ENCODE data around the gene BBS9. TPM values are rescaled to one million over a fixed set of nuclear protein-coding genes. Genes with fewer than 3 reads are reported as not detected.
A peak's percentile ranks its signal among the peaks of the same experiment; 100 is the strongest.

The BBS9 gene
- total and polyA plus RNA-seq, 4 donors, result 3.5 to 37.2 (median 14.2) TPM

- ATAC-seq (ENCODE audit: low FRiP score) (no peak), DNase-seq (no peak)
- Histone ChIP-seq H3K27me3 (ENCODE audit: control insufficient read depth in 1 of 2, insufficient read depth in 2 of 2, low read length in 1 of 2) (no peaks in the 10 kb centered on the region), H3K36me3 (ENCODE audit: control insufficient read depth in 1 of 2, insufficient read depth in 2 of 2, low read length in 1 of 2) (no peaks in the 10 kb centered on the region), H3K27ac (ENCODE audit: low read depth in 1 of 2, low read length in 2 of 2) (no peak overlapping the region), H3K4me1 (ENCODE audit: control insufficient read depth in 1 of 2, insufficient read depth in 2 of 2, low read length in 2 of 2) (no peaks in the 10 kb centered on the region), H3K4me3 (ENCODE audit: low read length in 2 of 2) (no peak overlapping the region), H3K9me3 (ENCODE audit: control insufficient read depth, low read length) (peaks cover 3% of the 10 kb centered on the region)
- intact Hi-C loops (cut with DNase I), result no loop called here
Observed at GRCh38 chr7:33624215-33624614, 494.9 kb downstream of the BBS9 start.

- Histone ChIP-seq H3K4me1 (ENCODE audit: control insufficient read depth in 1 of 2, insufficient read depth in 2 of 2, low read length in 2 of 2) (no peaks in the 10 kb centered on the region), H3K36me3 (ENCODE audit: control insufficient read depth in 1 of 2, insufficient read depth in 2 of 2, low read length in 1 of 2) (no peaks in the 10 kb centered on the region), H3K27me3 (ENCODE audit: control insufficient read depth in 1 of 2, insufficient read depth in 2 of 2, low read length in 1 of 2) (no peaks in the 10 kb centered on the region), H3K9me3 (ENCODE audit: control insufficient read depth, low read length) (peaks cover 3% of the 10 kb centered on the region), H3K4me3 (ENCODE audit: low read length in 2 of 2) (no peak overlapping the region), H3K27ac (ENCODE audit: low read depth in 1 of 2, low read length in 2 of 2) (no peak overlapping the region)
- DNase-seq, result no peak
- 97% methylated on average over 2 of the region's 2 CpGs for WGBS, 2 donors
- intact Hi-C loops (cut with DNase I), result no loop called here
- ATAC-seq (ENCODE audit: low FRiP score), result no peak
Observed at GRCh38 chr7:33626869-33627268, 497.5 kb downstream of the BBS9 start.

- Histone ChIP-seq H3K27ac (ENCODE audit: low read depth in 1 of 2, low read length in 2 of 2) (no peak overlapping the region), H3K4me1 (ENCODE audit: control insufficient read depth in 1 of 2, insufficient read depth in 2 of 2, low read length in 2 of 2) (no peaks in the 10 kb centered on the region), H3K27me3 (ENCODE audit: control insufficient read depth in 1 of 2, insufficient read depth in 2 of 2, low read length in 1 of 2) (no peaks in the 10 kb centered on the region), H3K36me3 (ENCODE audit: control insufficient read depth in 1 of 2, insufficient read depth in 2 of 2, low read length in 1 of 2) (no peaks in the 10 kb centered on the region), H3K4me3 (ENCODE audit: low read length in 2 of 2) (no peak overlapping the region), H3K9me3 (ENCODE audit: control insufficient read depth, low read length) (peaks cover 3% of the 10 kb centered on the region)
- intact Hi-C loops (cut with DNase I), result no loop called here
- WGBS, 2 donors, result 60 to 66% methylated on average over 3 of the region's 3 CpGs
- ATAC-seq (ENCODE audit: low FRiP score) (no peak), DNase-seq (no peak)
Observed at GRCh38 chr7:33627741-33628140, 498.4 kb downstream of the BBS9 start.

- 84 to 87% methylated on average over 2 of the region's 2 CpGs for WGBS, 2 donors
- intact Hi-C loops (cut with DNase I), result no loop called here
- peaks cover 3% of the 10 kb centered on the region for H3K9me3 ChIP-seq (ENCODE audit: control insufficient read depth, low read length)
- no peaks in the 10 kb centered on the region for H3K27me3 ChIP-seq (ENCODE audit: control insufficient read depth in 1 of 2, insufficient read depth in 2 of 2, low read length in 1 of 2)
- no peak for DNase-seq
- H3K4me3 ChIP-seq (ENCODE audit: low read length in 2 of 2), result no peak overlapping the region
- no peaks in the 10 kb centered on the region for H3K4me1 ChIP-seq (ENCODE audit: control insufficient read depth in 1 of 2, insufficient read depth in 2 of 2, low read length in 2 of 2)
- H3K27ac ChIP-seq (ENCODE audit: low read depth in 1 of 2, low read length in 2 of 2), result no peak overlapping the region
- no peaks in the 10 kb centered on the region for H3K36me3 ChIP-seq (ENCODE audit: control insufficient read depth in 1 of 2, insufficient read depth in 2 of 2, low read length in 1 of 2)
- ATAC-seq (ENCODE audit: low FRiP score), result no peak
Observed at GRCh38 chr7:33628894-33629293, 499.5 kb downstream of the BBS9 start.

- DNase-seq (no peak), ATAC-seq (ENCODE audit: low FRiP score) (no peak)
- H3K4me3 ChIP-seq (ENCODE audit: low read length in 2 of 2), result no peak overlapping the region
- H3K4me1 ChIP-seq (ENCODE audit: control insufficient read depth in 1 of 2, insufficient read depth in 2 of 2, low read length in 2 of 2), result no peaks in the 10 kb centered on the region
- 96 to 97% methylated on average over 4 of the region's 4 CpGs for WGBS, 2 donors
- no peaks in the 10 kb centered on the region for H3K36me3 ChIP-seq (ENCODE audit: control insufficient read depth in 1 of 2, insufficient read depth in 2 of 2, low read length in 1 of 2)
- intact Hi-C loops (cut with DNase I), result no loop called here
- no peaks in the 10 kb centered on the region for H3K27me3 ChIP-seq (ENCODE audit: control insufficient read depth in 1 of 2, insufficient read depth in 2 of 2, low read length in 1 of 2)
- H3K9me3 ChIP-seq (ENCODE audit: control insufficient read depth, low read length), result peaks cover 3% of the 10 kb centered on the region
- no peak overlapping the region for H3K27ac ChIP-seq (ENCODE audit: low read depth in 1 of 2, low read length in 2 of 2)
Observed at GRCh38 chr7:33630359-33630758, 501.0 kb downstream of the BBS9 start.

GRCh38 chr7:33632322-33632721 is 503.0 kb downstream of the BBS9 start:
- 94 to 97% methylated on average over 24 of the region's 24 CpGs for WGBS, 2 donors
- H3K27ac ChIP-seq (ENCODE audit: low read depth in 1 of 2, low read length in 2 of 2), result no peak overlapping the region
- H3K27me3 ChIP-seq (ENCODE audit: control insufficient read depth in 1 of 2, insufficient read depth in 2 of 2, low read length in 1 of 2), result no peaks in the 10 kb centered on the region
- H3K4me3 ChIP-seq (ENCODE audit: low read length in 2 of 2), result no peak overlapping the region
- DNase-seq (no peak), ATAC-seq (ENCODE audit: low FRiP score) (no peak)
- H3K36me3 ChIP-seq (ENCODE audit: control insufficient read depth in 1 of 2, insufficient read depth in 2 of 2, low read length in 1 of 2), result no peaks in the 10 kb centered on the region
- no peaks in the 10 kb centered on the region for H3K4me1 ChIP-seq (ENCODE audit: control insufficient read depth in 1 of 2, insufficient read depth in 2 of 2, low read length in 2 of 2)
- intact Hi-C loops (cut with DNase I), result no loop called here
- no peaks in the 10 kb centered on the region for H3K9me3 ChIP-seq (ENCODE audit: control insufficient read depth, low read length)

- no peak for DNase-seq
- H3K4me3 ChIP-seq (ENCODE audit: low read length in 2 of 2), result no peak overlapping the region
- 93% methylated on average over 6 of the region's 6 CpGs for WGBS, 2 donors
- no peak overlapping the region for H3K27ac ChIP-seq (ENCODE audit: low read depth in 1 of 2, low read length in 2 of 2)
- no peaks in the 10 kb centered on the region for H3K36me3 ChIP-seq (ENCODE audit: control insufficient read depth in 1 of 2, insufficient read depth in 2 of 2, low read length in 1 of 2)
- no peaks in the 10 kb centered on the region for H3K9me3 ChIP-seq (ENCODE audit: control insufficient read depth, low read length)
- no peaks in the 10 kb centered on the region for H3K4me1 ChIP-seq (ENCODE audit: control insufficient read depth in 1 of 2, insufficient read depth in 2 of 2, low read length in 2 of 2)
- intact Hi-C loops (cut with DNase I), result no loop called here
- no peaks in the 10 kb centered on the region for H3K27me3 ChIP-seq (ENCODE audit: control insufficient read depth in 1 of 2, insufficient read depth in 2 of 2, low read length in 1 of 2)
- ATAC-seq (ENCODE audit: low FRiP score), result no peak
Observed at GRCh38 chr7:33632840-33633525, 503.6 kb downstream of the BBS9 start.

GRCh38 chr7:33634606-33635005 is 505.2 kb downstream of the BBS9 start:
- DNase-seq, result no peak
- H3K36me3 ChIP-seq (ENCODE audit: control insufficient read depth in 1 of 2, insufficient read depth in 2 of 2, low read length in 1 of 2), result no peaks in the 10 kb centered on the region
- intact Hi-C loops (cut with DNase I), result no loop called here
- no peak overlapping the region for H3K27ac ChIP-seq (ENCODE audit: low read depth in 1 of 2, low read length in 2 of 2)
- 82 to 83% methylated on average over 7 of the region's 7 CpGs for WGBS, 2 donors
- no peaks in the 10 kb centered on the region for H3K27me3 ChIP-seq (ENCODE audit: control insufficient read depth in 1 of 2, insufficient read depth in 2 of 2, low read length in 1 of 2)
- ATAC-seq (ENCODE audit: low FRiP score), result peak; percentile 51
- H3K4me3 ChIP-seq (ENCODE audit: low read length in 2 of 2), result no peak overlapping the region
- no peaks in the 10 kb centered on the region for H3K4me1 ChIP-seq (ENCODE audit: control insufficient read depth in 1 of 2, insufficient read depth in 2 of 2, low read length in 2 of 2)
- H3K9me3 ChIP-seq (ENCODE audit: control insufficient read depth, low read length), result no peaks in the 10 kb centered on the region

GRCh38 chr7:33636359-33636758 is 507.0 kb downstream of the BBS9 start:
- intact Hi-C loops (cut with DNase I), result no loop called here
- 77 to 78% methylated on average over 3 of the region's 3 CpGs for WGBS, 2 donors
- Histone ChIP-seq H3K4me1 (ENCODE audit: control insufficient read depth in 1 of 2, insufficient read depth in 2 of 2, low read length in 2 of 2) (no peaks in the 10 kb centered on the region), H3K9me3 (ENCODE audit: control insufficient read depth, low read length) (no peaks in the 10 kb centered on the region), H3K27me3 (ENCODE audit: control insufficient read depth in 1 of 2, insufficient read depth in 2 of 2, low read length in 1 of 2) (no peaks in the 10 kb centered on the region), H3K27ac (ENCODE audit: low read depth in 1 of 2, low read length in 2 of 2) (no peak overlapping the region), H3K36me3 (ENCODE audit: control insufficient read depth in 1 of 2, insufficient read depth in 2 of 2, low read length in 1 of 2) (peaks cover 0 to 4% of the 10 kb centered on the region in 2 donors), H3K4me3 (ENCODE audit: low read length in 2 of 2) (no peak overlapping the region)
- ATAC-seq (ENCODE audit: low FRiP score) (no peak), DNase-seq (no peak)

Measured in aorta (tissue), 5 donors.